ENCODE measurements around the gene PLEKHG5. TPM values are rescaled to one million over a fixed set of nuclear protein-coding genes. Genes with fewer than 3 reads are reported as not detected.

PLEKHG5 gene
- total RNA-seq, 4 donors from 2014 or later: 6.6 to 24.6 (median 7.9) TPM

- no peak for TF ChIP-seq CTCF (IDR thresholded peaks at IDR 0.05)
- no peak for ATAC-seq (ENCODE audit: low FRiP score)
- DNase-seq (ENCODE audit: low spot score): no peak
Measured at GRCh38 chr1:6476483-6476882, 15.0 kb downstream of the PLEKHG5 start.

- peak in 2 of 3 donors; percentile 70 to 72 for TF ChIP-seq CTCF (IDR thresholded peaks at IDR 0.05)
- peak; percentile 70 for ATAC-seq (ENCODE audit: low FRiP score)
- peak; percentile 60 for DNase-seq (ENCODE audit: low spot score)
Measured at GRCh38 chr1:6475381-6476133, 15.9 kb downstream of the PLEKHG5 start.

GRCh38 chr1:6474815-6475282 lies 16.6 kb downstream of the PLEKHG5 start:
- no peak for TF ChIP-seq CTCF (IDR thresholded peaks at IDR 0.05)
- no peak for DNase-seq (ENCODE audit: low spot score)
- no peak for ATAC-seq (ENCODE audit: low FRiP score)

- ATAC-seq (ENCODE audit: low FRiP score): no peak
- no peak for TF ChIP-seq CTCF (IDR thresholded peaks at IDR 0.05)
- no peak for DNase-seq (ENCODE audit: low spot score)
Measured at GRCh38 chr1:6473974-6474814, 17.3 kb downstream of the PLEKHG5 start.

- no peak for TF ChIP-seq CTCF (IDR thresholded peaks at IDR 0.05)
- ATAC-seq (ENCODE audit: low FRiP score) (no peak), DNase-seq (ENCODE audit: low spot score) (no peak)
Measured at GRCh38 chr1:6473156-6473555, 18.3 kb downstream of the PLEKHG5 start.

- no peak for TF ChIP-seq CTCF (IDR thresholded peaks at IDR 0.05)
- DNase-seq (ENCODE audit: low spot score) (no peak), ATAC-seq (ENCODE audit: low FRiP score) (no peak)
Measured at GRCh38 chr1:6472391-6472790, 19.1 kb downstream of the PLEKHG5 start.

All from omental fat pad (tissue), 4 donors.